Measurements from ENCODE around the gene PHYKPL.

GRCh38 chr5:178193251-178193809 is 39.3 kb downstream of the PHYKPL start:
- TF ChIP-seq CTCF (IDR thresholded peaks at IDR 0.05; ENCODE audit: low read length) (no peak), EZH2 (optimal IDR thresholded peaks at IDR 0.05; ENCODE audit: low read depth, low read length) (no peak), EZH2phosphoT487 (IDR thresholded peaks at IDR 0.05; ENCODE audit: low read length) (no peak)

All from MM.1S (cell line).